Measurements from ENCODE around the gene TRMT1.
"Not testable (repeated sequence)": the region's sequence is repeated elsewhere in the genome, so short reads cannot be mapped to it uniquely, and the experiment has no call there.

TRMT1 gene

GRCh38 chr19:13116282-13117175 is at the start of gene TRMT1:
Gene TRMT1, minus strand, starts transcription at chr19:13116740. Its CDS starts 341 bp downstream, at chr19:13116399.
- DNase-seq: peak; percentile 37

GRCh38 chr19:13166151-13166550 is 49.6 kb upstream of the TRMT1 start:
- not testable (repeated sequence) for DNase-seq

GRCh38 chr19:13165162-13165997 is 48.8 kb upstream of the TRMT1 start:
- no peak for DNase-seq

GRCh38 chr19:13164343-13165161 is 48.0 kb upstream of the TRMT1 start:
- DNase-seq: no peak

- DNase-seq: no peak
Observed at GRCh38 chr19:13163609-13164342, 47.2 kb upstream of the TRMT1 start.

GRCh38 chr19:13162724-13163608 is 46.4 kb upstream of the TRMT1 start:
- no peak for DNase-seq

- DNase-seq: no peak
Observed at GRCh38 chr19:13160557-13160956, 44.0 kb upstream of the TRMT1 start.

GRCh38 chr19:13159713-13160112 is 43.2 kb upstream of the TRMT1 start:
- no peak for DNase-seq

GRCh38 chr19:13155472-13156359 is 39.2 kb upstream of the TRMT1 start:
- no peak for DNase-seq

GRCh38 chr19:13154911-13155471 is 38.5 kb upstream of the TRMT1 start:
- DNase-seq: no peak

GRCh38 chr19:13154241-13154778 is 37.8 kb upstream of the TRMT1 start:
- no peak for DNase-seq

- no peak for DNase-seq
Observed at GRCh38 chr19:13153569-13154240, 37.2 kb upstream of the TRMT1 start.

- peak; percentile 43 for DNase-seq
Observed at GRCh38 chr19:13152974-13153568, 36.5 kb upstream of the TRMT1 start.

GRCh38 chr19:13152356-13152973 is 35.9 kb upstream of the TRMT1 start:
- no peak for DNase-seq

- DNase-seq: peak; percentile 69
Observed at GRCh38 chr19:13151605-13152355, 35.2 kb upstream of the TRMT1 start.

GRCh38 chr19:13150931-13151604 is 34.5 kb upstream of the TRMT1 start:
- DNase-seq: no peak

Data from NCI-H187 treated with DMSO at 0.1 percent for 48 hours (cell line).